CD4-positive, alpha-beta T cell treated with Interleukin-6 for 4 hours (primary cell): Measurements from ENCODE around the gene DMRT2.

Experiments used
- DNase-seq: peaks from one replicate; pipeline ENCODE4 v3.0.0-alpha.2; 2020; ENCODE audit warnings: mixed read lengths

DMRT2 gene

GRCh38 chr9:1096155-1096964, 46.2 kb downstream of the DMRT2 start:
- no peak for DNase-seq

DNA sequence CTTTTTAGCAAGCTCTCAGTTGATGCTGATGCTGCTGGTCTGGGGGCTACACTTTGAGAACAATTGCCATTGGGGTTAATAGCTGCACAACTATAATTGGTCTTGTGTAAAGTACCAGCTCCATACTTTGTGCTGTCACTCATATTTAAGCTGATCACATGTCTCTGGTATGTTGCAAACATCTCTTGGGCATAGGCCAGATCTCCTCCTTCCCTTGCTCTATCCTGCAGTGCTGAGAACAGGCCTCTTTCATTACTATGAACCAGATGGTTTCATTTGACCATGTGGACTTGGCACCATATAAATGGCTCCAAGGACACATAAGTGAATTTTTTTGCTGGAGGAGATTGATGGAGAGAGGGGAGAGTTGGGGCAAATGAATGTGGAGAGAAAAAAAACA, 48.4 kb downstream of the DMRT2 start:
- DNase-seq: no peak

- DNase-seq: no peak
These were observed 50.0 kb downstream of the DMRT2 start for GRCh38 chr9:1100201-1100600.

DNA sequence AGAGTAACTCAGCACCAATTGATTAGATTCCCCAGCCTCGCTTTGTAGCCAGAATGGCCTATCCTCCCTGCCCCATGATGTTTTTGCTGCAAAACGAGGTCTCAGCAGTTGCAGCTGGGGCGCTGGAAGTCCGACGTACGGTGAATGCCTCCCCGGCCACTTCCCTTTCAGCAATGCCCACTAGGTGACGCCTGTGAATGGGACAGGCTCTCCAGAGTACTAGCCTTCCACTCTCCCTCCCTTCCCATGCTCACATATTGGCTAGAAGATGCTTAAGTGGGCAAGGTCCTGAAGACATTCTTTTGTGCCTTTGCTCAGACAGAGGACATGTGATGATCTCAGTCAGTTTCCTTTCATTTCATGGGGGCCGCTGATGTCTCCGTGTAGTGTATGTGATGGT, 50.8 kb downstream of the DMRT2 start:
- DNase-seq: no peak

DNA sequence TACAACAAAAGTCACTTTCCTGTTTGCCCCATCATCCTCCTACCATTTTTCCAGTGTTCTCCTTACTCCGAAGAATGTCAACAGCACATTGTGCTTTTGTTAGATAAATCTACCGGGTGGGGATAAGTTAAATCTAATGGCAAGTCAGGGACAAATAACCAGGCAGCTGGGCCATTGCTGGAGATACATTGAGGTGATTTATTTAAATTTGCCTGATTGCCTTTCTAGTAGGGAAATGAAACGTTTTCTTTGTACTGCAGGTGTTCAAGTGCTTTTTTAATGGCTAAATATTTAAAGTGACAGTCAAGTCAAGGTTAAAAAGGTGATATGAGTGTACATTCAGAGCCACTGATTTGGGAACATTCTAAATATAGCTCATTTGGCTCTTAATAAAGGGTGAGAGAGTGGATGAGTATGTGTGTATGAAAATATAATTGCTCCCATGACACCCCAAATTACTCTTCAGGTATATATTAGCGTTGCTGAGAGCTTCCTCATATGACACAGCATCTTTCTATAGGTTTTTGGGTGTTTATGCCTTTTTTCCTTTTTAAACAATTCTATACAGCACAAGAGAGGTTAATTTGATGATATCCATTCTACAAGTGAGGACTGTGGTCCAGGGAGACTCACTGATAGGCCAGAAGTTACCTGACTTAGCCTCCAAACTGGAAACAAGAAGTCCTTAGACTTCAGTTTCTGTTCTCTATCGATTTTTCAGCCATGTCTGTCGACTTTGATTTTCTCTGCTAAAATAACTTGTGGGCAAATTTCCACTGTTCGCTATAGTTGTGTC, 51.9 kb downstream of the DMRT2 start:
- DNase-seq: no peak

GRCh38 chr9:1102642-1102970, 52.4 kb downstream of the DMRT2 start:
- DNase-seq: no peak
